Astrocyte (in vitro differentiated cells and primary cell): ENCODE data around the gene ITGB3. TPM values are rescaled to one million over a fixed set of nuclear protein-coding genes. Genes with fewer than 3 reads are reported as not detected.
"Not testable (repeated sequence)": the region's sequence is repeated elsewhere in the genome, so short reads cannot be mapped to it uniquely, and the experiment has no call there.

Experiments
- DNase-seq: peaks from one replicate; pipeline ENCODE4 v3.0.0-alpha.2; 2010; ENCODE audit warnings: low read depth
- FAIRE-seq: peaks from 2 replicates; lab custom pipeline; 2011; peaks lifted over from hg19 to GRCh38; lab: Jason Lieb, UNC
- H2AFZ ChIP-seq: 2 replicates; pipeline ENCODE4 v1.6.0; 2012; ENCODE audit warnings: low read depth, low read length, inconsistent platforms
- H3K27ac ChIP-seq: 2 replicates; pipeline ENCODE4 v1.5.1; 2011; ENCODE audit warnings: low read depth, low read length, inconsistent platforms
- H3K27me3 ChIP-seq: 2 replicates; pipeline ENCODE4 v1.6.0; 2011; ENCODE audit warnings: low read length, inconsistent platforms; ENCODE audit not compliant: insufficient read depth
- H3K36me3 ChIP-seq: 2 replicates; pipeline ENCODE4 v1.5.1; 2011; ENCODE audit warnings: low read length, inconsistent platforms; ENCODE audit not compliant: insufficient read depth
- H3K4me1 ChIP-seq: 2 replicates; pipeline ENCODE4 v1.5.1; 2011; ENCODE audit warnings: low read length, inconsistent platforms; ENCODE audit not compliant: insufficient read depth
- H3K4me2 ChIP-seq: 2 replicates; pipeline ENCODE4 v1.6.0; 2012; ENCODE audit warnings: low read length, inconsistent platforms
- H3K4me3 ChIP-seq: 2 replicates; pipeline ENCODE4 v1.5.1; 2011; ENCODE audit warnings: low read depth, mild to moderate bottlenecking, low read length, inconsistent platforms; ENCODE audit not compliant: insufficient read depth
- H3K79me2 ChIP-seq: 2 replicates; pipeline ENCODE4 v1.6.0; 2012; ENCODE audit warnings: mild to moderate bottlenecking, low read length, inconsistent platforms; ENCODE audit not compliant: insufficient read depth
- H3K9ac ChIP-seq: 2 replicates; pipeline ENCODE4 v1.6.0; 2012; ENCODE audit warnings: mild to moderate bottlenecking, low read length, inconsistent platforms
- H3K9me3 ChIP-seq: 2 replicates; pipeline ENCODE4 v1.5.1; 2012; ENCODE audit warnings: low read depth, mild to moderate bottlenecking, low read length, inconsistent platforms; ENCODE audit not compliant: insufficient read depth
- H4K20me1 ChIP-seq: 2 replicates; pipeline ENCODE4 v1.6.0; 2012; ENCODE audit warnings: low read length, inconsistent platforms; ENCODE audit not compliant: insufficient read depth
- H3K27ac Mint-ChIP-seq: one replicate; pipeline ENCODE4 v1.8.0; 2021; ENCODE audit warnings: mild to moderate bottlenecking, mixed read lengths; ENCODE audit not compliant: unreplicated experiment
- H3K27me3 Mint-ChIP-seq: one replicate; pipeline ENCODE4 v1.8.0; 2021; ENCODE audit warnings: low read depth, mixed read lengths; ENCODE audit not compliant: unreplicated experiment
- H3K36me3 Mint-ChIP-seq: one replicate; pipeline ENCODE4 v1.8.0; 2021; ENCODE audit warnings: low read depth, mixed read lengths; ENCODE audit not compliant: unreplicated experiment
- H3K4me1 Mint-ChIP-seq: one replicate; pipeline ENCODE4 v1.8.0; 2021; ENCODE audit warnings: low read depth, mixed read lengths; ENCODE audit not compliant: unreplicated experiment
- H3K4me3 Mint-ChIP-seq: one replicate; pipeline ENCODE4 v1.8.0; 2021; ENCODE audit warnings: mild to moderate bottlenecking, moderate library complexity, mixed read lengths; ENCODE audit not compliant: unreplicated experiment
- H3K9me3 Mint-ChIP-seq: one replicate; pipeline ENCODE4 v1.8.0; 2021; ENCODE audit warnings: mild to moderate bottlenecking, mixed read lengths; ENCODE audit not compliant: unreplicated experiment
- CTCF ChIP-seq: IDR thresholded peaks from 2 replicates; pipeline ENCODE4 v1.5.1; 2011; ENCODE audit warnings: low read depth, mild to moderate bottlenecking, inconsistent platforms, low read length, moderate library complexity; ENCODE audit not compliant: insufficient read depth
- EZH2 ChIP-seq: IDR thresholded peaks from 2 replicates; pipeline ENCODE4 v1.6.1; 2012; ENCODE audit warnings: mild to moderate bottlenecking, low read length, inconsistent platforms; ENCODE audit not compliant: insufficient read depth
- total RNA-seq: library from RNA; stranded (reverse); gene quantifications from 2 replicates; pipeline ENCODE4 v1.2.1, GENCODE V29; 2021

ITGB3 gene
- total RNA-seq, 1 donor from 2014 or later = 44.0 TPM

- no peaks in the 10 kb centered on the region for H3K4me1 ChIP-seq
- peak overlapping the region; percentile 32 for H2AFZ ChIP-seq
- DNase-seq = no peak
- no peaks in the 10 kb centered on the region for H3K9me3 Mint-ChIP-seq
- no peaks in the 10 kb centered on the region for H4K20me1 ChIP-seq
- H3K36me3 Mint-ChIP-seq = peaks cover 5% of the 10 kb centered on the region
- H3K27me3 ChIP-seq = no peaks in the 10 kb centered on the region
- no peak overlapping the region for H3K9ac ChIP-seq
- no peaks in the 10 kb centered on the region for H3K79me2 ChIP-seq
- H3K36me3 ChIP-seq = no peaks in the 10 kb centered on the region
- no peak for TF ChIP-seq EZH2
- no peak for TF ChIP-seq CTCF
- H3K4me1 Mint-ChIP-seq = peaks cover 27% of the 10 kb centered on the region
- no peak overlapping the region for H3K27ac ChIP-seq
- no peak overlapping the region for H3K27ac Mint-ChIP-seq
- FAIRE-seq = no peak
- no peaks in the 10 kb centered on the region for H3K9me3 ChIP-seq
- H3K4me2 ChIP-seq = no peak overlapping the region
- peaks cover 6% of the 10 kb centered on the region for H3K27me3 Mint-ChIP-seq
- no peak overlapping the region for H3K4me3 Mint-ChIP-seq
- H3K4me3 ChIP-seq = no peak overlapping the region
Measured at GRCh38 chr17:47212458-47212857, 41.2 kb upstream of the ITGB3 start.

GRCh38 chr17:47213540-47213939 lies 40.1 kb upstream of the ITGB3 start:
- Histone ChIP-seq H3K27ac (no peak overlapping the region), H3K4me2 (no peak overlapping the region), H3K4me1 (no peaks in the 10 kb centered on the region), H2AFZ (no peak overlapping the region), H3K9me3 (no peaks in the 10 kb centered on the region), H3K9ac (no peak overlapping the region), H4K20me1 (no peaks in the 10 kb centered on the region), H3K79me2 (no peaks in the 10 kb centered on the region), H3K27me3 (no peaks in the 10 kb centered on the region), H3K36me3 (no peaks in the 10 kb centered on the region), H3K4me3 (no peak overlapping the region)
- TF ChIP-seq EZH2 = no peak
- no peak for TF ChIP-seq CTCF
- FAIRE-seq (no peak), DNase-seq (no peak)
- no peaks in the 10 kb centered on the region for H3K9me3 Mint-ChIP-seq
- H3K4me3 Mint-ChIP-seq = no peak overlapping the region
- H3K27me3 Mint-ChIP-seq = peaks cover 6% of the 10 kb centered on the region
- peaks cover 22% of the 10 kb centered on the region for H3K4me1 Mint-ChIP-seq
- H3K36me3 Mint-ChIP-seq = peaks cover 5% of the 10 kb centered on the region
- no peak overlapping the region for H3K27ac Mint-ChIP-seq

GRCh38 chr17:47214931-47215330 lies 38.7 kb upstream of the ITGB3 start:
- no peaks in the 10 kb centered on the region for H3K36me3 ChIP-seq
- no peak overlapping the region for H3K9ac ChIP-seq
- no peak for FAIRE-seq
- H3K27me3 Mint-ChIP-seq = peaks cover 9% of the 10 kb centered on the region
- no peak overlapping the region for H3K27ac ChIP-seq
- no peak overlapping the region for H3K4me3 Mint-ChIP-seq
- no peak overlapping the region for H2AFZ ChIP-seq
- no peaks in the 10 kb centered on the region for H3K79me2 ChIP-seq
- H4K20me1 ChIP-seq = no peaks in the 10 kb centered on the region
- no peaks in the 10 kb centered on the region for H3K9me3 ChIP-seq
- H3K27ac Mint-ChIP-seq = no peak overlapping the region
- DNase-seq = no peak
- no peaks in the 10 kb centered on the region for H3K4me1 ChIP-seq
- H3K27me3 ChIP-seq = no peaks in the 10 kb centered on the region
- H3K4me2 ChIP-seq = no peak overlapping the region
- peaks cover 10% of the 10 kb centered on the region for H3K4me1 Mint-ChIP-seq
- H3K4me3 ChIP-seq = no peak overlapping the region
- TF ChIP-seq EZH2 (no peak), CTCF (no peak)
- peaks cover 5% of the 10 kb centered on the region for H3K36me3 Mint-ChIP-seq
- peaks cover 3% of the 10 kb centered on the region for H3K9me3 Mint-ChIP-seq

DNA sequence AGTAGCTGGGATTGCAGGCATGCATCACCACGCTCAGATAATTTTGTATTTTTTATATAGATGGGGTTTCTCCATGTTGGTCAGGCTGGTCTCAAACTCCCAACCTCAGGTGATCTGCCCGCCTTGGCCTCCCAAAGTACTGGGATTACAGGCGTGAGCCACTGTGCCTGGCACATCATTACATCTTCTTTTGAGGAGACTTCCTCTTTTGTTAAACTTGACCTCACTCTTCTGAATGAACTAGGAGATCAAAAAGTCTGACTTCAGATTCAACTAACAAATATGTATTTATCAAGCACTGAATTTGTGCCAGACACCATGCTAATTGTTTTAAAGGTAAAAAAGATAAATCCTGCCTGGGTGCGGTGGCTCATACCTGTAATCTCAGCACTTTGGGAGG lies 36.8 kb upstream of the ITGB3 start:
- not testable (repeated sequence) for H3K9ac ChIP-seq, H3K4me3 Mint-ChIP-seq, H3K27me3 ChIP-seq, H3K36me3 ChIP-seq, H4K20me1 ChIP-seq, H3K27ac ChIP-seq, H3K27ac Mint-ChIP-seq, H3K4me3 ChIP-seq, H3K4me1 Mint-ChIP-seq, DNase-seq, H3K9me3 ChIP-seq, FAIRE-seq, H3K9me3 Mint-ChIP-seq, H3K4me1 ChIP-seq, H3K79me2 ChIP-seq, H3K4me2 ChIP-seq, H2AFZ ChIP-seq
- peaks cover 21% of the 10 kb centered on the region for H3K27me3 Mint-ChIP-seq
- H3K36me3 Mint-ChIP-seq = peaks cover 11% of the 10 kb centered on the region
